HG02610 (cell line): ENCODE data around the gene USP20.

Experiments used
- ATAC-seq: cut with Tn5 transposase; IDR thresholded peaks from one replicate; pipeline ENCODE4 v1.9.1; 2021; ENCODE audit warnings: mild to moderate bottlenecking, moderate library complexity; ENCODE audit not compliant: unreplicated experiment

The USP20 gene

DNA sequence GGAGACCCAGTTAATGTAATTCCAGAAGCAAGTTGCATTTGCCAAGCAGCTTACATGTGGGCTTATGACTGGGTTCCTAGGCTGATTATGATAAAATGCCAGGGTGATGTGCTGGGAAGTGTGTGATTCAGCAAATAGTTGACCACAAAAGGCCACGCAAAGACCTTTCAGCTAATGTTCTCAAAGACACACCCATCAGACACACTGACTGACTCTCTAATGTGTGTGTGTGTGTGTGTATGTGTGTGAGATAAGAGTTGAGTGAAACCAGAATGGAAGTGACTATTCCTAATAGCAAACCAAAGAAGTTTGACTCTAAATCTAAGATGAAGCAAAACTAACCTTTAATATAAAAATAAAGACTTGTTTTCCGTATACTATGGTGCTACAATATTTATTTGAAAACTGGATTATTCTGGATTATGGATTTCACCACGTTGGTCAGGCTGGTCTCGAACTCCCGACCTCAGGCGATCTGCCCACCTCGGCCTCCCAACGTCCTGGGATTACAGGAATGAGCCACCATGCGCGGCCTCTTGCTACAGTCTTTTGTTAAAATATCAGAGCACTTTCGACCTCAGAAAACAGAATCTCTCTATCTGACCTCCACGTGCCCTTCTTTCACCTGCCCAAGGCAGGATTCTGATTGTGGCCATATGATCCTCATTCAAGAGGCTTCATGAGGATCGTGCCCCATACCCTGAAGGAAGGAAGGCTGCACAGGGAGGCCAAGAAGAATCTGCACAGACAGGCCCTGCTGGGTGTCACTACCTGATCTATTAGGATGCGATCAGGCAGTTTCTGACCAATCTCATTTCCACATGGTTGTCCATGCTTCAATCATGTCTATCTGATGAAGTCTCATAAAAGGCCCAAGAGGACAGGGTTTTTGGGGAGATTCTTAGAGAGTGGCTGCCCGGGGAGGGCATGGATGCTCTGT is 75.6 kb downstream of the USP20 start:
- ATAC-seq, result no peak

DNA sequence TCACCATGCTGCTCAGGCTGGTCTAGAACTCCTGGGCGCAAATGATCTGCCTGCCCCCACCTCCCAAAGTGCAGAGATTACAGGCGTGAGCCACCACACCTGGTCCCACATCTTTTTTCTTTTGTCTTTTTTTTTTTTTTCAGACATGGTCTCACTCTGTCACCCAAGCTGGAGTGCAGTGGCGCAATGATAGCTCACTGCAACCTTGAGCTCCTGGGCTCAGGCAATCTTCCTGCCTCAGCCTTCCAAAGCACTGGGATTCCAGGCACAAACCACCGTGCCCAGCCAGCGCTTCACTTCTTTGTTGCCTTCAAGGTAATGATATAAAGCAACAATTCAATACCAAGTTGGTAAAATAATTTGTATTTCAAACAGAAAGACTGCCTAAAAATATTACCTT is 78.8 kb downstream of the USP20 start:
- no peak for ATAC-seq

DNA sequence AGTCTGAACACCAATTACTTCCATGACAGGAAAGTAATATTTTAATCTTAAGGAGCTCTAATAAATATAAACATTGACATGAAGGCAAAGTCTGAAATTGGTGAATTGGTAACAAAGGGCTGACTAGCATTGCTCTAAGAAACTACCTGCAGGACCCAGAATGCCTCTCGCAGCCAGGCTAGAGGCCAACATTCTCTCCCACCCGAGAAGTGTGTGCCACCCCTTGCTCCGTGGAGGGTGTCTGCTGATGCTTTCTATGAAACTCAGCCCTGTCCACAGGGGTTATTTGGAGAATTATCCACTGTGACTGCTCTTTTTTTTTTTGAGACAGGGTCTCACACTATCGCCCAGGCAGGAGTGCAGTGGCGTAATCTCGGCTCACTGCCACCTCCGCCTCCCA is 81.4 kb downstream of the USP20 start:
- no peak for ATAC-seq

DNA sequence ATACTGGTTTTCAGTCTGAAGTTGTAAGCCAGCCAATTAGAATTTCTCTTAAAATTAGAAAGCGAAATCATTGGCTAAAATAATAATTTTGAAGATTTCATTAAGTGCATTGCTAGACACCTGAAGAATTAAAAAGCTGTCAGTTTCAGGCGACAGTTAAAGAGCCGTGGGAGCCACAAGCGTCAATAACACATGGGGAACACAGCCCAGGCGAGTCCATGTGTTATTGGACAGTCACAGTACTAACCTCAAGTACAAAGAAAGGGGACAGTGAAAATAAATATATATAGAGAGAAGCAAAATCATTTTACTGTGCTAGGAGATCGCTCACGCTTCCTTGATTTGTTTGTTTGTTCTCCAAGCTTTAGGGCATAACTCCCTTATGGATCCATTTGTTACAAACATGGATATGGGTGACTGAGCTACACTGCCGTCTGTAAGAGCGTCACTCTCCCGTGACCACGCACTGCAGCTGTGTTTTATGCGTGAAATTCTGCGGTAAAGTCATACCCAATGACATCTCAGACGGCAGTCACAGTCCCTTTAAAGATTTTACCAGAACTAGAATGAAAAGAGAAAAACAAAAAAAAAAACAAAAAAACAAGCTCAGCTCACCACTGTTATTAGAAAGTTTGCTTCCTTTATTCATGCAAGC is 83.2 kb downstream of the USP20 start:
- ATAC-seq, result no peak

DNA sequence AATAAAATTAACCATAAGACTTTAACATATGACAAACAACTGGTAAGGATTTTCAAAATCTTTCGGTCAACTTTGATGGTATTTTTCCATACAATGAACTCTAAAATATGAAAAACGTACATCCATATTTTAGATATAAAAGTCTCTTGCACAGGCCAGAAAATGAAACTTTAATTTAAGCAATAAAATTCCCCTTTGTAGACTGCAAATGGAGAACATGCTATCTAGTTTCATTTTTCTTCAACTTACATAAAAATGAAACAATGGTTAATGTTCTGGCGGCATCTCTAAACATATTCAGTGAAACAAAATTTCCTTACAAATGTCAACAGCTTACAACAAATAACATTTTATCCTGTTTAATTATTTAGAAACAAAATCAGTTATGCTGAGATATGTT is 84.0 kb downstream of the USP20 start:
- no peak for ATAC-seq

DNA sequence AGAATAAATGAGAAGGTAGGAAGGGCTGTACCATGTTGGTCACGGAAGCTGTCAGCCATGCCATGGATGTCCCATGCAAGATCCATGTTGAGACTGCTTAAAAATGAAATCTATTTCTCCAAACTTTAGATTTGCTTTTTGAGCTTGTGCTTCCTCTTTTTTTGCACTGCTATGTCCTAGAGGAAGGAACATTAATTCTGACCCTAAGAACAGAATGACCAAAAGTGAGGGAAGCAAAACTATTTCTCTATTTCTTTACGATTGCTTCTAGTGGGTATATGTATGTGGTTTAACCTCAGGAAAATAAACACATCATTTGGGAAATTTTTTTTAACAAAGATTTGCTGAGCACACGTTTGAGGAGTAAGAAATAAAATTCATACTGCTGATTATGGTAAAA is 84.6 kb downstream of the USP20 start:
- no peak for ATAC-seq

DNA sequence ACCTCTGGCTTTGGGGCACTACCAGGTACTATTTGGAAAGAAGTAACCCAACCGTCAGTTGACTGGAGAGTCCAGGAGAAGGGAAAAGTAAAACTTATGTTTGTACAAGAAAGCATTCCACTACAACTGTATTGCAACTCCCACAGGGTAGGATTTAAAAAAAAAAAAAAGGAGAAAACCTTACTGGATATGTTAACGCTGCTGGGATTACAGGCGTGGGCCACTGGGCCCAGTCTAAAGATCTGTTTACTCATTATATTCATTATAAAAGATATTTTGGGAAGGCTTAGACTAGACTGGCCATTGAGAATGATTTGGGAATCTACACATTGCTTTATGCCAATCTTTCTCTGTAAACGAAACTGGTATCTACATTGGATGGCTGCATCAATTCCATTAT is 86.6 kb downstream of the USP20 start:
- ATAC-seq, result no peak

DNA sequence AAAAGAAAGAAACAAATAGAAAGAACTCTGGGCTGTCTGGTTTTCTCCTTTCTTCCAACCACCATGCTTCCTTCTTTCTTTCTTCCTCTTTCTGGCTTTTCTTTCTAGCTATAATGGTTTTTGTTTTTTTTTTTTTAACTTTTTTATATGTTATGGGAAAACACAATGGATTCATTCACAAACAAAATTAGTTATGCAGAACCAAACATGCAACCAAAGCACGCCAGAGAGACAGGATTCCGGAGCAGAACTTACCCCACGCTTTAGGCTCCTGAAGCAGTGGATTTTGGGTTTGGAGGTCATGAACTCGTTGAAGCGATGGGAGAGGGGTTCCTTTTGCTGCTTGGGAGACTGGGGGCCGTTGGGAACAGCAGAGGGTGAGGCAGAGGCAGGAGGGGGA is 88.3 kb downstream of the USP20 start:
- no peak for ATAC-seq

DNA sequence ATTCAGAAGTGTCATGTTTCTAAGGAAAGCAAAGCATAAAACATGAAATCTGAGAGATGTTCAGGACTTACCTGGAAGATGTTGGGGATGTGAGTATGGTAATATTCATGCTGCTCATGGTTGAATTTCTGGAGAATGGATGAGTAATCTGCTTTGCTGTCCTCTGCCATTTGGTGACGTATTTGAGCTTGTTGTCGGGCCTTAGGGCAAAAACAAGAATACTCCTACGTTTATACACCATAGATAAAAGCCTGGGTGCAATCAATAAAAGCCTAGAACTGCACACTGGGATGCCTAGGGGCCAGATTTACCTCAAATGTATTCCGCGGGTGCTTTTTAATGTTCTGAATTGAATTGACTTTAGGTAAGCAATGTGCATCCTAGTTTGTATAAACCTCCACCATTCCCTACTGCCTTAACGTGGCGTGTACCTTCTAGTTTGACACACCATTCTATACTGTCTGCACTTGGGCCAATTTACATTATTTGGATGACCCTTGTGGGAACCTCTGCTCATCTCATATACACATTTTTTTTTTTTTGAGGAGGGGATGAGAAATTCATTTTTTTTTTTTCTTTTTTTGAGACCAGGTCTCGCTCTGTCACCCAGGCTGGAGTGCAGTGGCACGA is 94.4 kb downstream of the USP20 start:
- no peak for ATAC-seq

DNA sequence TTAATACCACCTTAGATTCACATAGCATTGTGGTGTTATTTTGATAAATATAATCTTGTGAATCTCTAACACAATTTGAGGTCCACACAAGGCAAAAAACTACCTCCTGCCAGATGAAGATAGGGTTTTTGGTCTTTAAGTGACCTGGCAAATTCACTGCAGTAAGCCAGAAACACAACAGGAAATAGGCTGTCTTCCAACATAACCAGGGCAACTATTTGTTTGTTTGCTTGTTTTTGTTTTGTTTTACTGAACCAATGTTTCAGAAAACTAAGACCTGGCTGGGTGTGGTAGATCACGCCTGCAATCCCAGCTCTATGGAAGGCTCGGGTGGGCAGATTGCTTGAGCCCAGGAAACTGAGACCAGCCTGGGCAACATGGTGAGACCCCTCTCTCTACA is 95.5 kb downstream of the USP20 start:
- ATAC-seq, result no peak
